Neural cell (in vitro differentiated cells): ENCODE data around the gene VSTM5. TPM values are rescaled to one million over a fixed set of nuclear protein-coding genes. Genes with fewer than 3 reads are reported as not detected.

ENCODE experiments used
- H2AFZ ChIP-seq: fragments of 200-600, 300-800 bp; sonication (generic), shearing (Covaris generic); 2 replicates; pipeline ENCODE4 v1.6.0; 2014; ENCODE audit warnings: low read depth, mild to moderate bottlenecking, antibody characterized with exemption, low read length, moderate library complexity
- H3F3A ChIP-seq: fragments of 200-600 bp; shearing (Covaris generic); 2 replicates; pipeline ENCODE4 v1.6.1; 2016; ENCODE audit warnings: mild to moderate bottlenecking, moderate library complexity, mixed read lengths, antibody characterized with exemption, low read length; ENCODE audit not compliant: insufficient read depth, poor library complexity, severe bottlenecking
- H3K27ac ChIP-seq: fragments of 200-600, 300-800 bp; sonication (generic), shearing (Covaris generic); 2 replicates; pipeline ENCODE4 v1.5.1; 2014; ENCODE audit warnings: mild to moderate bottlenecking, low read length, moderate library complexity
- H3K27me3 ChIP-seq: fragments of 300-800, 200-600 bp; sonication (generic), shearing (Covaris generic); 2 replicates; pipeline ENCODE4 v1.6.0; 2014; ENCODE audit warnings: mild to moderate bottlenecking, low read depth, low read length, moderate library complexity; ENCODE audit not compliant: insufficient read depth
- H3K36me3 ChIP-seq: fragments of 300-800, 200-600 bp; sonication (generic), shearing (Covaris generic); 2 replicates; pipeline ENCODE4 v1.5.1; 2014; ENCODE audit warnings: mild to moderate bottlenecking, antibody characterized with exemption, low read length, moderate library complexity; ENCODE audit not compliant: insufficient read depth
- H3K4me2 ChIP-seq: fragments of 300-800, 200-600 bp; sonication (generic), shearing (Covaris generic); 2 replicates; pipeline ENCODE4 v1.6.0; 2014; ENCODE audit warnings: mild to moderate bottlenecking, low read length
- H3K4me3 ChIP-seq: fragments of 300-800, 200-600 bp; sonication (generic), shearing (Covaris generic); 2 replicates; pipeline ENCODE4 v1.5.1; 2014; ENCODE audit warnings: mild to moderate bottlenecking, low read length, moderate library complexity
- H3K79me2 ChIP-seq: fragments of 200-600 bp; shearing (Covaris generic); replicated peaks from 2 replicates; pipeline ENCODE4 v1.6.0; 2014; ENCODE audit warnings: mild to moderate bottlenecking, low read length, moderate library complexity; ENCODE audit not compliant: insufficient read depth
- H3K9ac ChIP-seq: fragments of 300-800, 200-600 bp; sonication (generic), shearing (Covaris generic); 2 replicates; pipeline ENCODE4 v1.6.1; 2016; ENCODE audit warnings: mild to moderate bottlenecking, low read length, mixed read lengths
- H3K9me2 ChIP-seq: fragments of 200-600 bp; shearing (Covaris generic); 2 replicates; pipeline ENCODE4 v1.6.1; 2016; ENCODE audit warnings: mild to moderate bottlenecking, low read length, mixed read lengths; ENCODE audit not compliant: insufficient read depth
- H3K9me3 ChIP-seq: fragments of 200-600, 300-800 bp; sonication (generic), shearing (Covaris generic); 2 replicates; pipeline ENCODE4 v1.6.1; 2016; ENCODE audit warnings: mild to moderate bottlenecking, mixed run types, low read length, moderate library complexity, mixed read lengths
- H4K20me1 ChIP-seq: fragments of 200-600 bp; shearing (Covaris generic); 2 replicates; pipeline ENCODE4 v1.6.1; 2016; ENCODE audit warnings: mild to moderate bottlenecking, mixed run types; ENCODE audit not compliant: insufficient read depth
- CTCF ChIP-seq: fragments of 450-650 bp; IDR thresholded peaks from 2 replicates; pipeline ENCODE4 v1.5.1; 2014; ENCODE audit warnings: antibody characterized with exemption, mild to moderate bottlenecking, moderate library complexity; ENCODE audit not compliant: poor library complexity, severe bottlenecking
- EP300 ChIP-seq: fragments of 450-650 bp; conservative IDR thresholded peaks from 2 replicates; pipeline ENCODE4 v1.6.1; 2014; ENCODE audit warnings: antibody characterized with exemption, mild to moderate bottlenecking, moderate library complexity; ENCODE audit not compliant: poor library complexity, severe bottlenecking
- EZH2 ChIP-seq: fragments of 200-600, 300-800 bp; shearing (Covaris generic), sonication (generic); IDR thresholded peaks from 2 replicates; pipeline ENCODE4 v1.6.1; 2014; ENCODE audit warnings: antibody characterized with exemption, low read length, borderline replicate concordance, mild to moderate bottlenecking; ENCODE audit not compliant: insufficient read depth, poor library complexity, severe bottlenecking
- MXI1 ChIP-seq: fragments of 450-650 bp; conservative IDR thresholded peaks from 2 replicates; pipeline ENCODE4 v1.6.1; 2014; ENCODE audit warnings: antibody characterized with exemption, mild to moderate bottlenecking; ENCODE audit not compliant: poor library complexity, severe bottlenecking
- POLR2AphosphoS5 ChIP-seq: IDR thresholded peaks from 2 replicates; pipeline ENCODE4 v1.6.1; 2012
- RAD21 ChIP-seq: fragments of 450-650 bp; conservative IDR thresholded peaks from 2 replicates; pipeline ENCODE4 v1.6.1; 2014; ENCODE audit warnings: antibody characterized with exemption, mild to moderate bottlenecking, moderate library complexity
- SMC3 ChIP-seq: fragments of 450-650 bp; conservative IDR thresholded peaks from 2 replicates; pipeline ENCODE4 v1.6.1; 2014; ENCODE audit warnings: antibody characterized with exemption, mild to moderate bottlenecking, moderate library complexity; ENCODE audit not compliant: poor library complexity
- TAF1 ChIP-seq: IDR thresholded peaks from 2 replicates; pipeline ENCODE4 v1.6.1; 2012; ENCODE audit warnings: low read depth
- polyA plus RNA-seq: library from polyadenylated mRNA; depleted of rRNA; stranded (reverse); fragments of >200 nt; gene quantifications from 2 replicates; pipeline ENCODE4 v1.2.3, GENCODE V29; 2014
- TF ChIP-seq, protein P1 (sequence below): IDR thresholded peaks from 2 replicates; pipeline ENCODE4 v1.6.1; 2012; ENCODE audit warnings: borderline replicate concordance

Gene VSTM5
- polyA plus RNA-seq, 1 donor from 2014 or later = not detected

- Histone ChIP-seq H3K9ac (no peak overlapping the region), H3K27me3 (no peaks in the 10 kb centered on the region), H3K9me3 (no peaks in the 10 kb centered on the region), H4K20me1 (no peaks in the 10 kb centered on the region), H3K27ac (no peak overlapping the region), H3K79me2 (no peaks in the 10 kb centered on the region), H3K36me3 (no peaks in the 10 kb centered on the region), H3K4me3 (no peak overlapping the region), H3K4me2 (no peak overlapping the region), H2AFZ (no peak overlapping the region), H3K9me2 (no peaks in the 10 kb centered on the region), H3F3A (no peaks in the 10 kb centered on the region)
- TF ChIP-seq, protein P1, sequence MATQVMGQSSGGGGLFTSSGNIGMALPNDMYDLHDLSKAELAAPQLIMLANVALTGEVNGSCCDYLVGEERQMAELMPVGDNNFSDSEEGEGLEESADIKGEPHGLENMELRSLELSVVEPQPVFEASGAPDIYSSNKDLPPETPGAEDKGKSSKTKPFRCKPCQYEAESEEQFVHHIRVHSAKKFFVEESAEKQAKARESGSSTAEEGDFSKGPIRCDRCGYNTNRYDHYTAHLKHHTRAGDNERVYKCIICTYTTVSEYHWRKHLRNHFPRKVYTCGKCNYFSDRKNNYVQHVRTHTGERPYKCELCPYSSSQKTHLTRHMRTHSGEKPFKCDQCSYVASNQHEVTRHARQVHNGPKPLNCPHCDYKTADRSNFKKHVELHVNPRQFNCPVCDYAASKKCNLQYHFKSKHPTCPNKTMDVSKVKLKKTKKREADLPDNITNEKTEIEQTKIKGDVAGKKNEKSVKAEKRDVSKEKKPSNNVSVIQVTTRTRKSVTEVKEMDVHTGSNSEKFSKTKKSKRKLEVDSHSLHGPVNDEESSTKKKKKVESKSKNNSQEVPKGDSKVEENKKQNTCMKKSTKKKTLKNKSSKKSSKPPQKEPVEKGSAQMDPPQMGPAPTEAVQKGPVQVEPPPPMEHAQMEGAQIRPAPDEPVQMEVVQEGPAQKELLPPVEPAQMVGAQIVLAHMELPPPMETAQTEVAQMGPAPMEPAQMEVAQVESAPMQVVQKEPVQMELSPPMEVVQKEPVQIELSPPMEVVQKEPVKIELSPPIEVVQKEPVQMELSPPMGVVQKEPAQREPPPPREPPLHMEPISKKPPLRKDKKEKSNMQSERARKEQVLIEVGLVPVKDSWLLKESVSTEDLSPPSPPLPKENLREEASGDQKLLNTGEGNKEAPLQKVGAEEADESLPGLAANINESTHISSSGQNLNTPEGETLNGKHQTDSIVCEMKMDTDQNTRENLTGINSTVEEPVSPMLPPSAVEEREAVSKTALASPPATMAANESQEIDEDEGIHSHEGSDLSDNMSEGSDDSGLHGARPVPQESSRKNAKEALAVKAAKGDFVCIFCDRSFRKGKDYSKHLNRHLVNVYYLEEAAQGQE = no peak
- TF ChIP-seq EZH2 = no peak
- no peak for TF ChIP-seq SMC3
- no peak for TF ChIP-seq TAF1
- TF ChIP-seq RAD21 = no peak
- no peak for TF ChIP-seq MXI1
- no peak for TF ChIP-seq POLR2AphosphoS5
- TF ChIP-seq EP300 = no peak
- TF ChIP-seq CTCF = no peak
Measured at GRCh38 chr11:93773045-93773477, 77.4 kb downstream of the VSTM5 start.

DNA sequence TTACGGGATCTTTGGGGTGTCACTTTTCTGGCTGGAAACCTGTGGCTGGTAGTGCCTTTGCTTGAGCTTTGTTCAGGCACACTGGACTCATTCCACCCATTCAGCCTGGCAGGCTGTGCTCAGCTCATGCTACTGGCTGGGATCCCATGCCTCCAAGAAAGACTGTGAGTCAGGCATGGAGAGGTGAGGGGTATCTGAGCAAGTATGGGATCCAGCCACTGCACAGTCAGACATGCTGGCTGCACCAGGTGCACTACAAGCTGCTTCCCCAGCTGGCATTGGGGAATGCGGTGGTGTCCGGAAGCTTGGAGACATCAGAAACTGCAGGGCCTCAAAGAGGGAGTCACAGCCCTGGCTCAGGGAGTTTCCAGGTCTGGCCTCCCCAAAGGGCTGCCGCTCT lies 78.3 kb downstream of the VSTM5 start:
- Histone ChIP-seq H2AFZ (no peak overlapping the region), H3K9ac (no peak overlapping the region), H3K27ac (no peak overlapping the region), H3K4me2 (no peak overlapping the region), H4K20me1 (no peaks in the 10 kb centered on the region), H3F3A (no peaks in the 10 kb centered on the region), H3K27me3 (no peaks in the 10 kb centered on the region), H3K9me2 (no peaks in the 10 kb centered on the region), H3K36me3 (no peaks in the 10 kb centered on the region), H3K79me2 (no peaks in the 10 kb centered on the region), H3K9me3 (no peaks in the 10 kb centered on the region), H3K4me3 (no peak overlapping the region)
- no peak for TF ChIP-seq EP300
- no peak for TF ChIP-seq CTCF
- no peak for TF ChIP-seq EZH2
- no peak for TF ChIP-seq MXI1
- no peak for TF ChIP-seq POLR2AphosphoS5
- no peak for TF ChIP-seq RAD21
- TF ChIP-seq, protein P1 = no peak
- no peak for TF ChIP-seq TAF1
- no peak for TF ChIP-seq SMC3
